H1 (cell line): ENCODE results near the gene NDUFAF3. TPM values are rescaled to one million over a fixed set of nuclear protein-coding genes. Genes with fewer than 3 reads are reported as not detected.

Experiments
- CTCF ChIA-PET: fragments of 300-600 bp; sonication (Branson Sonifier 250); formaldehyde crosslinking; loops from one replicate; lab custom pipeline; 2021; ENCODE audit not compliant: partially characterized antibody; lab: Charles Lee
- POLR2A ChIA-PET: fragments of 300-600 bp; sonication (Branson Sonifier 250); formaldehyde crosslinking; loops from one replicate; lab custom pipeline; 2021; ENCODE audit warnings: inconsistent platforms; ENCODE audit not compliant: partially characterized antibody; lab: Charles Lee
- DNase-seq, 2 experiments: peaks; one replicate each; pipeline versions ENCODE4 v3.0.0 to v3.0.0-alpha.2; 2010 to 2022; ENCODE audit warnings: low spot score in 2 of 2, low read depth in 1 of 2, mixed read lengths in 1 of 2
- FAIRE-seq: peaks from 2 replicates; lab custom pipeline; 2011; peaks lifted over from hg19 to GRCh38; lab: Jason Lieb, UNC
- H2AFZ ChIP-seq: 2 replicates; pipeline ENCODE4 v1.8.1; 2012; ENCODE audit warnings: low read length, inconsistent platforms
- H2AK5ac ChIP-seq: 2 replicates; pipeline ENCODE4 v1.6.1; 2013; ENCODE audit warnings: low read depth, low read length
- H2BK120ac ChIP-seq: replicated peaks from 2 replicates; pipeline ENCODE3; 2013; ENCODE audit warnings: low read depth, low read length, inconsistent platforms
- H2BK12ac ChIP-seq: 2 replicates; pipeline ENCODE4 v1.6.1; 2013; ENCODE audit warnings: low read depth, low read length
- H2BK15ac ChIP-seq: 2 replicates; pipeline ENCODE4 v1.6.1; 2013; ENCODE audit warnings: low read length
- H2BK20ac ChIP-seq: 2 replicates; pipeline ENCODE4 v1.6.1; 2013; ENCODE audit warnings: low read length
- H2BK5ac ChIP-seq: 2 replicates; pipeline ENCODE4 v1.6.1; 2013; ENCODE audit warnings: low read depth, low read length
- H3K14ac ChIP-seq: 2 replicates; pipeline ENCODE4 v1.6.1; 2013; ENCODE audit warnings: inconsistent platforms; ENCODE audit not compliant: insufficient read length
- H3K18ac ChIP-seq: 2 replicates; pipeline ENCODE4 v1.6.1; 2013; ENCODE audit warnings: low read length; ENCODE audit errors: extremely low read depth
- H3K23ac ChIP-seq: 2 replicates; pipeline ENCODE4 v1.6.1; 2013; ENCODE audit warnings: inconsistent platforms; ENCODE audit not compliant: insufficient read length
- H3K23me2 ChIP-seq: 2 replicates; pipeline ENCODE4 v1.6.1; 2013; ENCODE audit warnings: low read depth, low read length
- H3K27ac ChIP-seq: 2 replicates; pipeline ENCODE4 v1.6.1; 2011; ENCODE audit warnings: low read depth, low read length, inconsistent platforms
- H3K27me3 ChIP-seq, 4 experiments: replicated peaks in 1 of 4; 1 replicate in 1 of 4; 2 replicates in 3 of 4; pipeline versions ENCODE4 v1.6.1 to v1.8.1; 2011 to 2013; ENCODE audit warnings: low read length in 3 of 4, mild to moderate bottlenecking in 3 of 4, inconsistent platforms in 2 of 4, mixed read lengths in 2 of 4, moderate library complexity in 1 of 4; ENCODE audit not compliant: control insufficient read depth in 3 of 4, insufficient read depth in 3 of 4; ENCODE audit errors: extremely low read depth in 1 of 4
- H3K36me3 ChIP-seq, 4 experiments: 2 replicates each; pipeline versions ENCODE4 v1.6.1 to v1.8.1; 2011 to 2013; ENCODE audit warnings: mild to moderate bottlenecking in 4 of 4, low read length in 3 of 4, moderate library complexity in 2 of 4, control low read depth in 1 of 4, inconsistent platforms in 1 of 4; ENCODE audit not compliant: insufficient read depth in 4 of 4, control insufficient read depth in 2 of 4
- H3K4ac ChIP-seq: replicated peaks from 2 replicates; pipeline ENCODE3; 2013; ENCODE audit warnings: low read length, low read depth, mixed read lengths, inconsistent platforms; ENCODE audit not compliant: insufficient read length
- H3K4me1 ChIP-seq, 4 experiments: replicated peaks in 1 of 4; 1 replicate in 1 of 4; 2 replicates in 3 of 4; pipeline versions ENCODE4 v1.6.1 to v1.8.1; 2011 to 2013; ENCODE audit warnings: low read length in 3 of 4, inconsistent platforms in 2 of 4, mixed read lengths in 1 of 4; ENCODE audit not compliant: insufficient read depth in 4 of 4, control insufficient read depth in 3 of 4
- H3K4me2 ChIP-seq, 2 experiments: 2 replicates each; pipeline versions ENCODE4 v1.6.1 to v1.8.1; 2011 to 2013; ENCODE audit warnings: low read depth in 2 of 2, low read length in 2 of 2, control low read depth in 1 of 2, inconsistent platforms in 1 of 2, mild to moderate bottlenecking in 1 of 2; ENCODE audit not compliant: insufficient read depth in 1 of 2
- H3K4me3 ChIP-seq, 4 experiments: fragments of 200-600, 300-600 bp in 1 of 4; sonication (generic), shearing (Covaris generic), sonication (Bioruptor Twin) in 1 of 4; 2 replicates each; pipeline versions ENCODE4 v1.5.1 to v1.8.1; 2011 to 2016; ENCODE audit warnings: low read length in 4 of 4, low read depth in 3 of 4, control low read depth in 2 of 4, inconsistent platforms in 2 of 4, mild to moderate bottlenecking in 2 of 4, mixed read lengths in 1 of 4, moderate library complexity in 1 of 4; ENCODE audit not compliant: insufficient read depth in 2 of 4; ENCODE audit errors: extremely low read depth in 1 of 4
- H3K56ac ChIP-seq: replicated peaks from 2 replicates; pipeline ENCODE3; 2013; ENCODE audit warnings: low read depth, mild to moderate bottlenecking, mixed read lengths, low read length, inconsistent platforms; ENCODE audit not compliant: insufficient read length
- H3K79me1 ChIP-seq: 2 replicates; pipeline ENCODE4 v1.6.1; 2013; ENCODE audit warnings: low read depth, low read length, control low read depth
- H3K79me2 ChIP-seq, 2 experiments: 2 replicates each; pipeline versions ENCODE4 v1.6.1 to v1.8.1; 2012 to 2013; ENCODE audit warnings: low read length in 2 of 2, mild to moderate bottlenecking in 2 of 2, inconsistent platforms in 1 of 2; ENCODE audit not compliant: insufficient read depth in 2 of 2, control insufficient read depth in 1 of 2
- H3K9ac ChIP-seq, 4 experiments: replicated peaks in 1 of 4; 1 replicate in 1 of 4; 2 replicates in 3 of 4; pipeline versions ENCODE4 v1.6.1 to v1.8.1; 2011 to 2013; ENCODE audit warnings: low read depth in 3 of 4, low read length in 3 of 4, control low read depth in 2 of 4, mild to moderate bottlenecking in 2 of 4, moderate library complexity in 2 of 4, inconsistent platforms in 1 of 4; ENCODE audit errors: extremely low read depth in 1 of 4
- H3K9me3 ChIP-seq, 2 experiments: 2 replicates each; pipeline versions ENCODE4 v1.6.1 to v1.8.1; 2012 to 2013; ENCODE audit warnings: mild to moderate bottlenecking in 2 of 2, moderate library complexity in 2 of 2, control low read depth in 1 of 2, inconsistent platforms in 1 of 2, low read depth in 1 of 2, low read length in 1 of 2, mixed read lengths in 1 of 2; ENCODE audit not compliant: insufficient read depth in 2 of 2
- H4K20me1 ChIP-seq, 2 experiments: replicated peaks in 1 of 2; 2 replicates each; pipeline versions ENCODE3 to v1.8.1; 2011 to 2013; ENCODE audit warnings: inconsistent platforms in 2 of 2, low read length in 2 of 2, mild to moderate bottlenecking in 1 of 2; ENCODE audit not compliant: insufficient read depth in 2 of 2, control insufficient read depth in 1 of 2
- H4K5ac ChIP-seq: 2 replicates; pipeline ENCODE4 v1.6.1; 2013; ENCODE audit warnings: low read length, low read depth, mixed read lengths, inconsistent platforms; ENCODE audit not compliant: insufficient read length
- H4K8ac ChIP-seq: 2 replicates; pipeline ENCODE4 v1.8.0; 2013; ENCODE audit warnings: mild to moderate bottlenecking, moderate library complexity, low read length, inconsistent platforms; ENCODE audit not compliant: insufficient read depth; ENCODE audit errors: extremely low read depth
- H4K91ac ChIP-seq: replicated peaks from 2 replicates; pipeline ENCODE3; 2013; ENCODE audit warnings: low read length, mixed read lengths, inconsistent platforms; ENCODE audit not compliant: insufficient read length
- EGR1 ChIP-seq: IDR thresholded peaks from 2 replicates; pipeline ENCODE4 v1.6.1; 2011; ENCODE audit warnings: low read depth, low read length, borderline replicate concordance
- POU5F1 ChIP-seq: IDR thresholded peaks from 2 replicates; pipeline ENCODE4 v1.6.1; 2011; ENCODE audit warnings: low read depth, mild to moderate bottlenecking, low read length, moderate library complexity
- YY1 ChIP-seq: IDR thresholded peaks from 2 replicates; pipeline ENCODE4 v1.6.1; 2011; ENCODE audit warnings: low read depth, mild to moderate bottlenecking, low read length
- WGBS, 2 experiments: shearing (Covaris generic) in 1 of 2; methylation state at CpG; one replicate each; pipeline versions ENCODE4 v1.1.6 to v1.1.7; 2013 to 2015; ENCODE audit warnings: low lambda C conversion rate in 2 of 2, mixed read lengths in 2 of 2, inconsistent platforms in 1 of 2, low coverage in 1 of 2, missing lambda C conversion rate in 1 of 2; ENCODE audit not compliant: insufficient replicate concordance in 2 of 2, insufficient coverage in 1 of 2, insufficient read length in 1 of 2; ENCODE audit errors: extremely low coverage in 1 of 2, missing lambda C conversion rate in 1 of 2; 5-methylcytosine and 5-hydroxymethylcytosine counted together
- polyA plus RNA-seq, 7 experiments: library from polyadenylated mRNA; depleted of rRNA in 3 of 7; stranded (reverse) in 5 of 7; unstranded in 2 of 7; fragments of >200 nt in 5 of 7; fragments of 200-250 nt in 2 of 7; gene quantifications; 1 replicate in 5 of 7; 2 replicates in 1 of 7; 4 replicates in 1 of 7; pipeline versions ENCODE4 v1.2.1 to v1.2.3, GENCODE V29; 2011 to 2013; ENCODE audit warnings: missing spikeins in 2 of 7, mixed read lengths in 2 of 7
- total RNA-seq: library from RNA; stranded (reverse); fragmentation: NEBNext Ultra II Directional; extraction: Animal tissue kit (Norgen Biotek cat#: 25700); gene quantifications from 2 replicates; pipeline ENCODE4 v1.2.1, GENCODE V29; 2021
- TF ChIP-seq, protein P1 (sequence below): IDR thresholded peaks from 2 replicates; pipeline ENCODE4 v1.6.1; 2012; ENCODE audit warnings: inconsistent platforms

The NDUFAF3 gene
- total and polyA plus RNA-seq, 2 of the 8 experiments (the other 6 are each of a cell fraction or from before 2014, with no cell fraction given), result 27.8 to 45.5 TPM

DNA sequence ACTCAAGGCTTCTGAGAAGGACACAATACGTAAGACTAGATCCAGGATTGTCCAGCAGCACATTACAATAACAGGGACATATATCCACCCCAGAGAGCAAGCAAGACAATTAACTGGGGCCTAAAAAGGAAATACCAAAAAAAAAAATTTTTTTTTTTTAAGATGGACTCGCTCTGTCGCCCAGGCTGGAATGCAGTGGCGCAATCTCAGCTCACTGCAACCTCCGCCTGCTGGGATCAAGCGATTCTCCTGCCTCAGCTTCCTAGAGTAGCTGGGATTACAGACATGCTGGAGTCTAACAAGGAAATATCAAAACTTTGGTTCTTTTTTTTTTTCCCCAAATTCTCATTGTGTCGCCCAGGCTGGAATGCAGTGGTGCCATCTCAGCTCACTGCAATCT, 36.1 kb downstream of the NDUFAF3 start:
- Histone ChIP-seq H3K79me1 (peaks cover 9% of the 10 kb centered on the region), H3K56ac (no peak overlapping the region), H3K23ac (no peak overlapping the region), H3K36me3 (peaks cover 28 to 61% (median 42%) of the 10 kb centered on the region in 4 experiments), H3K4ac (no peak overlapping the region), H2BK12ac (no peak overlapping the region), H2BK5ac (no peak overlapping the region), H3K4me3 (no peak overlapping the region), H2BK15ac (no peak overlapping the region), H2AK5ac (no peak overlapping the region)
- FAIRE-seq, result no peak
- 93% methylated on average over 7 of the region's 7 CpGs; no CpG with 5 or more reads in 1 of the 2 experiments for WGBS, 2 experiments
- TF ChIP-seq, protein P1, sequence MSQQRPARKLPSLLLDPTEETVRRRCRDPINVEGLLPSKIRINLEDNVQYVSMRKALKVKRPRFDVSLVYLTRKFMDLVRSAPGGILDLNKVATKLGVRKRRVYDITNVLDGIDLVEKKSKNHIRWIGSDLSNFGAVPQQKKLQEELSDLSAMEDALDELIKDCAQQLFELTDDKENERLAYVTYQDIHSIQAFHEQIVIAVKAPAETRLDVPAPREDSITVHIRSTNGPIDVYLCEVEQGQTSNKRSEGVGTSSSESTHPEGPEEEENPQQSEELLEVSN, result no peak
- TF ChIP-seq POU5F1 (no peak), EGR1 (no peak), YY1 (no peak)
- TF ChIP-seq, all 59 proteins: peak for 0
- peaks cover 0 to 11% of the 10 kb centered on the region in 2 experiments for H4K20me1 ChIP-seq
- no peaks in the 10 kb centered on the region for H3K4me1 ChIP-seq
- no peak overlapping the region for H4K8ac ChIP-seq
- H3K18ac ChIP-seq, result no peak overlapping the region
- H3K79me2 ChIP-seq, result peaks cover 0 to 7% of the 10 kb centered on the region in 2 experiments; a peak in 1 of 4 replicates
- H2BK120ac ChIP-seq, result no peak overlapping the region
- H4K91ac ChIP-seq, result no peak overlapping the region
- H3K9me3 ChIP-seq, result no peaks in the 10 kb centered on the region
- ChIA-PET CTCF (no interaction called here), POLR2A (interaction anchor here (1.6 kb wide), 1 partner anchor 8 kb away, joined by 5 read pairs; no protein-coding TSS in a partner anchor)
- H3K14ac ChIP-seq, result no peak overlapping the region
- no peak overlapping the region for H2BK20ac ChIP-seq
- no peaks in the 10 kb centered on the region for H3K27me3 ChIP-seq
- no peak overlapping the region for H2AFZ ChIP-seq
- H3K23me2 ChIP-seq, result no peaks in the 10 kb centered on the region
- no peak overlapping the region for H3K4me2 ChIP-seq
- no peak overlapping the region for H4K5ac ChIP-seq
- no peak for DNase-seq
- H3K9ac ChIP-seq, result no peak overlapping the region
- no peak overlapping the region for H3K27ac ChIP-seq
